Pancreas (tissue), 10 donors: ENCODE data around the gene OGFR. TPM values are rescaled to one million over a fixed set of nuclear protein-coding genes. Genes with fewer than 3 reads are reported as not detected.

Experiments used
- ATAC-seq, 4 donors: fragments of 200-7000 bp; cut with Tn5 transposase; one replicate each; pipeline versions ENCODE4 v1.8.0 to v1.9.1; 2020; ENCODE audit warnings: mild to moderate bottlenecking in 4 of 4, moderate library complexity in 4 of 4
- DNase-seq, 6 donors: peaks; one replicate each; pipeline ENCODE4 v3.0.0-alpha.2; 2020
- FAIRE-seq: peaks from 2 replicates; lab custom pipeline; 2012; peaks lifted over from hg19 to GRCh38; lab: Jason Lieb, UNC
- H3K27ac ChIP-seq, 4 donors: fragments of 200-600 bp; sonication (generic); 1 replicate in 3 of 4; 2 replicates in 1 of 4; pipeline versions ENCODE4 v1.5.0 to v1.8.0; 2020
- H3K27me3 ChIP-seq, 4 donors: fragments of 200-600 bp; one replicate each; pipeline ENCODE4 v1.8.0; 2021
- H3K36me3 ChIP-seq, 3 donors: fragments of 200-600 bp; sonication (generic) in 1 of 3; one replicate each; pipeline versions ENCODE4 v1.5.0 to v1.8.0; 2020 to 2021
- H3K4me1 ChIP-seq, 3 donors: fragments of 200-600 bp; one replicate each; pipeline ENCODE4 v1.8.0; 2021
- H3K4me3 ChIP-seq, 4 donors: fragments of 200-600 bp; sonication (generic) in 2 of 4; one replicate each; pipeline versions ENCODE4 v1.5.0 to v1.8.0; 2020 to 2021
- H3K9me3 ChIP-seq, 4 donors: fragments of 200-600 bp; one replicate each; pipeline ENCODE4 v1.8.0; 2021
- WGBS, 2 donors: extraction: QIAGEN DNeasy Blood & Tissue Kit; methylation state at CpG; one replicate each; pipeline ENCODE4 v1.1.7; 2013; 5-methylcytosine and 5-hydroxymethylcytosine counted together
- intact Hi-C, 3 donors: fragments of 100-400 bp; cut with DNase I; formaldehyde crosslinking; loops; one replicate each; pipeline versions ENCODE4 v1.11.1 to v1.14.2; 2022
- polyA plus RNA-seq, 2 donors: library from polyadenylated mRNA; stranded (reverse); fragments of 200-250 nt; gene quantifications; one replicate each; pipeline ENCODE4 v1.2.3, GENCODE V29; 2013
- total RNA-seq, 6 donors: library from RNA; stranded (reverse); fragmentation: NEBNext Ultra II Directional in 4 of 6; extraction: Animal tissue kit (Norgen Biotek cat#: 25700) in 4 of 6; gene quantifications; one replicate each; pipeline versions ENCODE4 v1.2.1 to v1.2.4, GENCODE V29; 2021 to 2023
- TF ChIP-seq, protein P1 (sequence below), 4 donors: fragments of 200-600 bp; sonication (generic) in 3 of 4; IDR thresholded peaks; one replicate each; pipeline versions ENCODE4 v1.5.0 to v1.8.0; 2021; ENCODE audit warnings: antibody characterized with exemption in 4 of 4
- donor health status: healthy with polysubstance abuse.
- donor health status: DM: no; HTN: no; CAD: no; lungs with moderate emphysema.
- donor health status: DM: no; HTN: no; CAD: no.
- donor health status: control.
- donor health status: control.
- donor health status: Bipolar disorder and iron deficiency.
- donor health status: DM: yes; HTN: yes; CAD: no.
- donor health status: DM: no; HTN: no; CAD: no.
- donor health status: DM: no; HTN: no; CAD: no.
- donor health status: DM: yes; HTN: yes; CAD: no.

OGFR gene
- total and polyA plus RNA-seq, 8 donors, result 18.1 to 79.5 (median 23.0) TPM

DNA sequence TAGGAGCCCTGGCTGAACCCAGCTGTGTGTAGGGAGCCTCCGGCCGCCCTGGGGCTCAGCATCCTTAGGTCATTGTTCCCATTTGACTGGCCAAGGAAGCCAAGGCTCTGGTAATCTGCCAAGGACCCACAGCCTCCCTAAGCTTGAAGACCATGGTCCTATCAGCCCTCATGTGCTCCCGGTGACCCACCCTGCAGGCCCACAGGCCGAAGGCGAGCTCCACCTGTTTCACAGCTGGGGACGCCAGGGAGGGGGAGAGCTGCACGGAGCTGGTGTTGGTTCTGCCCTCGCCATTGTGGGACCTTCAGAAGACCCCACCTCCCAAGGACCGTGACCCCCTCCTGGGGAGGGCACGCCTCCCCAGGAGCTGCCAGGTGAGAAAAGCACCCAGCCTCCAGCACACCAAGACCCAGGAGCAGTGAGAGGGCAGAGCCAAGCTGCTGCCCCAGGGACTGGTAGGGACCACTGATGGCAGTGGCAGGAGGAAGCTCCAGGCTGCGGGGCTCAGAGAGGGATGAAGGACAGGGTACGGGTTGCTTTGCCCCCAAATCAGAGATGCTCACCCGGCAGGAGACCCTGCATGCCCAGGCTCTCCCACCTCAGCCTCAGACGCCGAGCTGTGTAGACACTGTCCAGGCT is 39.1 kb upstream of the OGFR start:
- TF ChIP-seq, protein P1, sequence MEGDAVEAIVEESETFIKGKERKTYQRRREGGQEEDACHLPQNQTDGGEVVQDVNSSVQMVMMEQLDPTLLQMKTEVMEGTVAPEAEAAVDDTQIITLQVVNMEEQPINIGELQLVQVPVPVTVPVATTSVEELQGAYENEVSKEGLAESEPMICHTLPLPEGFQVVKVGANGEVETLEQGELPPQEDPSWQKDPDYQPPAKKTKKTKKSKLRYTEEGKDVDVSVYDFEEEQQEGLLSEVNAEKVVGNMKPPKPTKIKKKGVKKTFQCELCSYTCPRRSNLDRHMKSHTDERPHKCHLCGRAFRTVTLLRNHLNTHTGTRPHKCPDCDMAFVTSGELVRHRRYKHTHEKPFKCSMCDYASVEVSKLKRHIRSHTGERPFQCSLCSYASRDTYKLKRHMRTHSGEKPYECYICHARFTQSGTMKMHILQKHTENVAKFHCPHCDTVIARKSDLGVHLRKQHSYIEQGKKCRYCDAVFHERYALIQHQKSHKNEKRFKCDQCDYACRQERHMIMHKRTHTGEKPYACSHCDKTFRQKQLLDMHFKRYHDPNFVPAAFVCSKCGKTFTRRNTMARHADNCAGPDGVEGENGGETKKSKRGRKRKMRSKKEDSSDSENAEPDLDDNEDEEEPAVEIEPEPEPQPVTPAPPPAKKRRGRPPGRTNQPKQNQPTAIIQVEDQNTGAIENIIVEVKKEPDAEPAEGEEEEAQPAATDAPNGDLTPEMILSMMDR (IDR thresholded peaks at IDR 0.05), result no peak
- ATAC-seq (no peak), FAIRE-seq (no peak), DNase-seq (peak in 2 of 6 donors; percentile 12 to 60)
- intact Hi-C loops, result no loop called here
- Histone ChIP-seq H3K4me3 (no peak overlapping the region), H3K9me3 (no peaks in the 10 kb centered on the region), H3K27ac (no peak overlapping the region), H3K4me1 (no peaks in the 10 kb centered on the region), H3K27me3 (no peaks in the 10 kb centered on the region), H3K36me3 (no peaks in the 10 kb centered on the region)
- WGBS, 2 donors, result 54 to 67% methylated on average over 15 of the region's 15 CpGs

DNA sequence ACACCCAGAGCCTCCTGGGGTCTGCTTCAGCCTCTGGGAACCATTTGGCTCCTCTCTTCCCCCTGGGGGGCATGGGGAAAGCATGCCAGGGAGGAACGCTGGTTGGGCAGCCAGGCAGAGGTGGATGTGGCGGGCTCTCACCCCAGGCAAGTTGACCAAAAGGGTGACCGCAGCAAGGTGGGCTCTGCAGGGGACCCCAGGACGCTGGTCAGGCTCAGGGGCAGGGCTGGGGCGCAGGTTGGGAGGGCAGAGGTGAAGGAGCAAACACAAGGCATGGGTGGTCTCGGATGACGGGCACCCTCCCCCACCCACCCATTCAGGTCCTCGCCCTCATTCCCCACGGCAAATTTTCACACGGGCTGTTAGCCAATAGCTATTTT is 38.6 kb upstream of the OGFR start:
- ATAC-seq, result no peak
- no peaks in the 10 kb centered on the region for H3K4me1 ChIP-seq
- TF ChIP-seq, protein P1 (IDR thresholded peaks at IDR 0.05), result no peak
- FAIRE-seq, result no peak
- no peak overlapping the region for H3K27ac ChIP-seq
- WGBS, 2 donors, result 28 to 37% methylated on average over 10 of the region's 10 CpGs
- no peak overlapping the region for H3K4me3 ChIP-seq
- no peaks in the 10 kb centered on the region for H3K27me3 ChIP-seq
- intact Hi-C loops, result no loop called here
- H3K36me3 ChIP-seq, result no peaks in the 10 kb centered on the region
- DNase-seq, result peak in 2 of 6 donors; percentile 28 to 49
- H3K9me3 ChIP-seq, result no peaks in the 10 kb centered on the region

DNA sequence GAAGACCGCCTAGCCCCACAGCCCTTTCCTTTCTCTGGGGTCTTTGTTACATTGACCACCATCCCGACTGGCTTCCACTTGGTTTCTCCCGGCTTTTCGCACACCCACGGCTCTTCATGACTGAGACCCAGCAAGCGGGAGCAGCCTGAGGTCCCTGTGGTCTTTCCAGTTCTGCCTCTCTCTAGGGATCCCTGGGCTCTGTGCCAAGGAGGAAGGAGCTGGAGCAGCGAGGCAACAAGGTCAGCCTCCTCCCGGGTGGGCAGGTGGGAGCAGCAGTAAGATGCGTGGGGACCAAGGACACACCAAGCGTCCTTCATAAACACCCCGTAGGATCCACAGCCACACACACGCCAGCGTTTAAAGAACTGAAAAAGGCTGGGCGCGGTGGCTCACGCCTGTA is 37.9 kb upstream of the OGFR start:
- H3K4me3 ChIP-seq, result no peak overlapping the region
- no peaks in the 10 kb centered on the region for H3K27me3 ChIP-seq
- H3K36me3 ChIP-seq, result no peaks in the 10 kb centered on the region
- DNase-seq (peak in 5 of 6 donors; percentile 67 to 77 (median 72)), FAIRE-seq (no peak), ATAC-seq (peak in 3 of 4 donors; percentile 23 to 57 (median 48))
- intact Hi-C loops, result no loop called here
- H3K4me1 ChIP-seq, result no peaks in the 10 kb centered on the region
- TF ChIP-seq, protein P1 (IDR thresholded peaks at IDR 0.05), result no peak
- H3K9me3 ChIP-seq, result no peaks in the 10 kb centered on the region
- 18 to 25% methylated on average over 16 of the region's 16 CpGs for WGBS, 2 donors
- H3K27ac ChIP-seq, result peak overlapping the region in 2 of 4 donors; percentile 5 to 37

DNA sequence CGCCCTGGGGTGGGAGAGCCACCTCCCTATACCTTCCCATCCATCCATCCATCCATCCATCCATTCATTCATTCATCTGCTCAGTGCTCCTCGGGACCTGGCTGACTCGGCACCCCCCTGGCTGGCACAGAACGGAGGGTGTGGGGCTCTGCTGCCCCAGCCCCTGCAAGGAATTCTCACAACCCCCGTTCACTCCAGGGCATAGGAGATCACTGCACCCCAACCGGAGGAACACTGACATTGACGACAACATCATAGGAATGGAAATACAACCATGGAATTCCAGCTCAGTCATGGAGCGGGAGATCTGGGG is 36.4 kb upstream of the OGFR start:
- TF ChIP-seq, protein P1 (IDR thresholded peaks at IDR 0.05), result no peak
- DNase-seq (no peak), FAIRE-seq (no peak), ATAC-seq (no peak)
- Histone ChIP-seq H3K9me3 (no peaks in the 10 kb centered on the region), H3K27ac (peak overlapping the region; percentile 68 to 84 (median 80)), H3K4me1 (no peaks in the 10 kb centered on the region), H3K4me3 (peak overlapping the region in 2 of 4 donors; percentile 3 to 16), H3K27me3 (no peaks in the 10 kb centered on the region), H3K36me3 (no peaks in the 10 kb centered on the region)
- intact Hi-C loops, result no loop called here
- 45 to 47% methylated on average over 8 of the region's 8 CpGs for WGBS, 2 donors

DNA sequence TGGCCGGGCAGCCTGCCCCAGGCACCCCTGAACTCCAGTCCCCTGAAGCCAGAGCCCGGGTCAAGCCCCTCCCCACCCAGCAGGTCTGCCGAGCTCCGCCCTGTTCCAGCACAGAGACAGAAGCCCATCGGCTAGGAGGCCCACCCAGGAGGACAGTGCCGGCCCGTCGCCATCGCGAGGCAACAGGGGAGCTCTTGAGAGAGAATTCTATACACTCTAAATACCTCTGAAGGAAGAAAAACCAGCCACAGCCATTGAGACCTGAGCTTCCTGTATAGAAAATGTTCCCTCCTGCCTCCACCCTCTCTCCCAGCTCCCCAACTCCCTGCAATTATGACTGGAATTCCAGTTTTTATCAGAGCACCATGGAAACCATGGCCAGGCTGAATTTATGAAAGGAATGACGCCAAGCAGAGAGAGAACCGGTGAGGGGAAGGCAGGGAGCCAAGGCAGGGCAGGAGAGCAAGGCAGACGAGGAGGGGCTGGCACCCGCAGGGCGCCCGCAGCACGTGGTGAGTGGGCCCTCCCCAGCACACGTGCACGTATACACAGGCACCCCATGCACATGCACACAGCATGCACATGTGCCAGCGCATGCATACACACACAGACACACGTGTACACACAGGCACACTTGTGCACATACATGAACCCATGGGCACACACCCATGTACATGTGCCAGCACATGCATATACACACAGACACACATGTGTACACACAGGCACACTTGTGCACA is 35.9 kb upstream of the OGFR start:
- Histone ChIP-seq H3K9me3 (no peaks in the 10 kb centered on the region), H3K4me3 (peak overlapping the region in 2 of 4 donors; percentile 3 to 16), H3K4me1 (no peaks in the 10 kb centered on the region), H3K36me3 (no peaks in the 10 kb centered on the region), H3K27me3 (no peaks in the 10 kb centered on the region), H3K27ac (peak overlapping the region; percentile 68 to 84 (median 80))
- peak; percentile 53 to 76 (median 62) for ATAC-seq
- TF ChIP-seq, protein P1 (IDR thresholded peaks at IDR 0.05), result no peak
- DNase-seq, result peak in 5 of 6 donors; percentile 59 to 84 (median 74)
- intact Hi-C loops, result no loop called here
- no peak for FAIRE-seq
- 19 to 23% methylated on average over 21 of the region's 21 CpGs for WGBS, 2 donors
